Measurements from ENCODE around the gene AKAIN1.

- no peak for TF ChIP-seq CTCF (IDR thresholded peaks at IDR 0.05; ENCODE audit: insufficient read depth, low read length)
- no peak for TF ChIP-seq POLR2AphosphoS5 (IDR thresholded peaks at IDR 0.05; ENCODE audit: low read depth)
- TF ChIP-seq SPI1 (IDR thresholded peaks at IDR 0.05; ENCODE audit: borderline replicate concordance, low read depth): no peak
Measured at GRCh38 chr18:5104246-5104645, 92.8 kb downstream of the AKAIN1 start.

Measured in HL-60 (cell line).